Uterus (tissue), 4 donors: ENCODE results near the gene FHL3. TPM values are rescaled to one million over a fixed set of nuclear protein-coding genes. Genes with fewer than 3 reads are reported as not detected.
A peak's percentile ranks its signal among the peaks of the same experiment; 100 is the strongest.

Source experiments
- DNase-seq, 2 donors: peaks; one replicate each; pipeline ENCODE4 v3.0.0-alpha.2; 2019 to 2020
- H3K27ac ChIP-seq, 2 donors: fragments of 200-600 bp; sonication (generic); 1 replicate in 1 of 2; 2 replicates in 1 of 2; pipeline ENCODE4 v1.5.1; 2016 to 2018
- H3K27me3 ChIP-seq, 2 donors: fragments of 200-600 bp; sonication (generic); one replicate each; pipeline ENCODE4 v1.5.1; 2018 to 2019; ENCODE audit warnings: control low read depth in 1 of 2
- H3K36me3 ChIP-seq, 2 donors: fragments of 200-600 bp; sonication (generic); one replicate each; pipeline ENCODE4 v1.5.1; 2019; ENCODE audit warnings: control low read depth in 1 of 2
- H3K4me1 ChIP-seq, 2 donors: fragments of 200-600 bp; sonication (generic); one replicate each; pipeline ENCODE4 v1.5.1; 2018 to 2019; ENCODE audit warnings: control low read depth in 1 of 2
- H3K4me3 ChIP-seq, 2 donors: fragments of 200-600 bp; sonication (generic); 1 replicate in 1 of 2; 2 replicates in 1 of 2; pipeline ENCODE4 v1.5.1; 2018 to 2019; ENCODE audit warnings: mild to moderate bottlenecking in 1 of 2
- H3K9me3 ChIP-seq, 2 donors: fragments of 200-600 bp; sonication (generic); one replicate each; pipeline ENCODE4 v1.5.1; 2019; ENCODE audit warnings: control low read depth in 1 of 2
- POLR2A ChIP-seq, 2 donors: fragments of 450-650 bp; IDR thresholded peaks; one replicate each; pipeline ENCODE4 v1.6.1; 2016; ENCODE audit warnings: antibody characterized with exemption in 2 of 2, mild to moderate bottlenecking in 1 of 2, moderate library complexity in 1 of 2
- intact Hi-C: fragments of 100-400 bp; cut with DNase I; formaldehyde crosslinking; loops from one replicate; pipeline ENCODE4 v1.15.1; 2023; ENCODE audit warnings: low total_unique reads
- total RNA-seq, 4 donors: library from RNA; depleted of rRNA in 3 of 4; stranded (reverse); fragments of >200 nt in 3 of 4; gene quantifications; one replicate each; pipeline versions ENCODE4 v1.1.0 to v1.2.4, GENCODE V29; 2014 to 2023
- TF ChIP-seq, protein P1 (sequence below), 4 experiments: fragments of 200-600 bp in 2 of 4; fragments of 450-650 bp in 2 of 4; sonication (generic) in 2 of 4; IDR thresholded peaks; one replicate each; pipeline ENCODE4 v1.5.1; 2016 to 2019; ENCODE audit warnings: antibody characterized with exemption in 4 of 4, mild to moderate bottlenecking in 2 of 4, moderate library complexity in 1 of 4
- donor health status: DM: yes; HTN: yes; CAD: no.

Gene FHL3, protein sequence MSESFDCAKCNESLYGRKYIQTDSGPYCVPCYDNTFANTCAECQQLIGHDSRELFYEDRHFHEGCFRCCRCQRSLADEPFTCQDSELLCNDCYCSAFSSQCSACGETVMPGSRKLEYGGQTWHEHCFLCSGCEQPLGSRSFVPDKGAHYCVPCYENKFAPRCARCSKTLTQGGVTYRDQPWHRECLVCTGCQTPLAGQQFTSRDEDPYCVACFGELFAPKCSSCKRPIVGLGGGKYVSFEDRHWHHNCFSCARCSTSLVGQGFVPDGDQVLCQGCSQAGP
- 10 to 100 TPM; 21.0 to 97.5 (median 42.1) TPM for total RNA-seq

- H3K4me3 ChIP-seq: peak within 1 kb of the TSS; percentile 56 to 70
- intact Hi-C loops: no loop called here
- peaks cover 6 to 32% of the 10 kb centered on the region in 2 donors for H3K4me1 ChIP-seq
- peak within 1 kb of the TSS; percentile 94 to 97 for H3K27ac ChIP-seq
- H3K36me3 ChIP-seq: no peaks in the 10 kb centered on the region
- peak in 1 of 2 donors; percentile 78 for TF ChIP-seq POLR2A (IDR thresholded peaks at IDR 0.05)
- TF ChIP-seq, protein P1, sequence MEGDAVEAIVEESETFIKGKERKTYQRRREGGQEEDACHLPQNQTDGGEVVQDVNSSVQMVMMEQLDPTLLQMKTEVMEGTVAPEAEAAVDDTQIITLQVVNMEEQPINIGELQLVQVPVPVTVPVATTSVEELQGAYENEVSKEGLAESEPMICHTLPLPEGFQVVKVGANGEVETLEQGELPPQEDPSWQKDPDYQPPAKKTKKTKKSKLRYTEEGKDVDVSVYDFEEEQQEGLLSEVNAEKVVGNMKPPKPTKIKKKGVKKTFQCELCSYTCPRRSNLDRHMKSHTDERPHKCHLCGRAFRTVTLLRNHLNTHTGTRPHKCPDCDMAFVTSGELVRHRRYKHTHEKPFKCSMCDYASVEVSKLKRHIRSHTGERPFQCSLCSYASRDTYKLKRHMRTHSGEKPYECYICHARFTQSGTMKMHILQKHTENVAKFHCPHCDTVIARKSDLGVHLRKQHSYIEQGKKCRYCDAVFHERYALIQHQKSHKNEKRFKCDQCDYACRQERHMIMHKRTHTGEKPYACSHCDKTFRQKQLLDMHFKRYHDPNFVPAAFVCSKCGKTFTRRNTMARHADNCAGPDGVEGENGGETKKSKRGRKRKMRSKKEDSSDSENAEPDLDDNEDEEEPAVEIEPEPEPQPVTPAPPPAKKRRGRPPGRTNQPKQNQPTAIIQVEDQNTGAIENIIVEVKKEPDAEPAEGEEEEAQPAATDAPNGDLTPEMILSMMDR (IDR thresholded peaks at IDR 0.05): no peak
- H3K9me3 ChIP-seq: no peaks in the 10 kb centered on the region
- no peaks in the 10 kb centered on the region for H3K27me3 ChIP-seq
- DNase-seq: peak; percentile 83
These were observed at the start of gene FHL3 for GRCh38 chr1:38005195-38006007. Gene FHL3 (minus strand): TSS chr1:38005514. CDS start chr1:37999412, 6,102 bp downstream.

- intact Hi-C loops: no loop called here
- H3K4me1 ChIP-seq: no peaks in the 10 kb centered on the region
- no peak overlapping the region for H3K27ac ChIP-seq
- DNase-seq: no peak
- TF ChIP-seq, protein P1 (IDR thresholded peaks at IDR 0.05): no peak
- no peaks in the 10 kb centered on the region for H3K36me3 ChIP-seq
- H3K4me3 ChIP-seq: no peak overlapping the region
- no peaks in the 10 kb centered on the region for H3K9me3 ChIP-seq
- H3K27me3 ChIP-seq: no peaks in the 10 kb centered on the region
These were observed 48.2 kb upstream of the FHL3 start for GRCh38 chr1:38053416-38054091.

DNA sequence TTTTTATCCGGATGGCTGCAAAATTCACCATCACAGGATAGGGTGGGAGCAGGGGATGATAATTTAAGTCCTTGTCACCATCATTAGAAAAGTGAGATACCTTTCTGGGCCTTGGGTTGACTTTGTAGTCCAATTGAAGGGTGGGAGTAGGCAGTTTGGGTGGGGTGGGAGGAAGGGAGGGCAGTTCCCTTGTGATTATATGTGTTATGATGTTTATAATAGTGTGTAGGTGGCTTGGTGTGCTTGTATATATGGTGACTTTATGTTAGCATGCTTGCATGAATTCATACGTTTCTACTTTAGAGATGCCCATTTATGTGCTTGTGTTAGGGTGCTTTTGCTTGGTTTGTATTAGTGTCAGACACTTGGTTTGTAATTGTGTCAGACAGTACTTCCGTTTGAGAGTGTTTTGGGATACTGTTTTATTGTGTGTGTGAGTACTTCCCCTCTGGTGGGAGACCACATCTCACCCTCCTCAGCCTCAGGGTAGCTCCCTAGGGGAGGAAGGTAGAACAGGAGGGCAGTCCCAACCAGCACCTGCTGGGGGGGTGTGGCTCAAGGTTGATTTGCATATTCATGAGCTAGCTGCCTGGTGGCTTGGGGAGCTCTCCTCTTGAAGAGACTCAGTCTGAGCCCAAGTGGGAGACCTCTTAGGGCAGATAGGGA, 47.6 kb upstream of the FHL3 start:
- DNase-seq: no peak
- Histone ChIP-seq H3K4me1 (no peaks in the 10 kb centered on the region), H3K9me3 (no peaks in the 10 kb centered on the region), H3K4me3 (no peak overlapping the region), H3K36me3 (no peaks in the 10 kb centered on the region), H3K27me3 (no peaks in the 10 kb centered on the region), H3K27ac (no peak overlapping the region)
- TF ChIP-seq, protein P1 (IDR thresholded peaks at IDR 0.05): no peak
- TF ChIP-seq POLR2A (IDR thresholded peaks at IDR 0.05): no peak
- intact Hi-C loops: no loop called here

GRCh38 chr1:38051079-38051543, 45.8 kb upstream of the FHL3 start:
- Histone ChIP-seq H3K27ac (no peak overlapping the region), H3K27me3 (no peaks in the 10 kb centered on the region), H3K36me3 (no peaks in the 10 kb centered on the region), H3K4me1 (peaks cover 0 to 3% of the 10 kb centered on the region in 2 donors), H3K9me3 (no peaks in the 10 kb centered on the region), H3K4me3 (no peak overlapping the region)
- intact Hi-C loops: no loop called here
- TF ChIP-seq, protein P1 (IDR thresholded peaks at IDR 0.05): no peak
- no peak for TF ChIP-seq POLR2A (IDR thresholded peaks at IDR 0.05)
- no peak for DNase-seq
